Mucosa of stomach (tissue), 1 donor: Measurements from ENCODE around the gene RALGPS1.

Source experiments
- H3K27me3 ChIP-seq: one replicate; pipeline ENCODE4 v1.7.0; 2013; ENCODE audit warnings: mild to moderate bottlenecking, low read length; ENCODE audit not compliant: control insufficient read depth, insufficient read depth
- H3K36me3 ChIP-seq: one replicate; pipeline ENCODE4 v1.7.0; 2013; ENCODE audit warnings: low read length; ENCODE audit not compliant: control insufficient read depth, insufficient read depth
- H3K4me1 ChIP-seq: one replicate; pipeline ENCODE4 v1.7.0; 2013; ENCODE audit warnings: mild to moderate bottlenecking, low read length; ENCODE audit not compliant: control insufficient read depth, insufficient read depth
- H3K4me3 ChIP-seq: one replicate; pipeline ENCODE4 v1.7.0; 2013; ENCODE audit warnings: low read length
- H3K9ac ChIP-seq: one replicate; pipeline ENCODE4 v1.7.0; 2013; ENCODE audit warnings: mild to moderate bottlenecking, low read length, moderate library complexity
- H3K9me3 ChIP-seq: one replicate; pipeline ENCODE4 v1.7.0; 2013; ENCODE audit warnings: mild to moderate bottlenecking, low read length, moderate library complexity; ENCODE audit not compliant: control insufficient read depth
- donor health status: Pancreatic carcinoma.

The RALGPS1 gene

DNA sequence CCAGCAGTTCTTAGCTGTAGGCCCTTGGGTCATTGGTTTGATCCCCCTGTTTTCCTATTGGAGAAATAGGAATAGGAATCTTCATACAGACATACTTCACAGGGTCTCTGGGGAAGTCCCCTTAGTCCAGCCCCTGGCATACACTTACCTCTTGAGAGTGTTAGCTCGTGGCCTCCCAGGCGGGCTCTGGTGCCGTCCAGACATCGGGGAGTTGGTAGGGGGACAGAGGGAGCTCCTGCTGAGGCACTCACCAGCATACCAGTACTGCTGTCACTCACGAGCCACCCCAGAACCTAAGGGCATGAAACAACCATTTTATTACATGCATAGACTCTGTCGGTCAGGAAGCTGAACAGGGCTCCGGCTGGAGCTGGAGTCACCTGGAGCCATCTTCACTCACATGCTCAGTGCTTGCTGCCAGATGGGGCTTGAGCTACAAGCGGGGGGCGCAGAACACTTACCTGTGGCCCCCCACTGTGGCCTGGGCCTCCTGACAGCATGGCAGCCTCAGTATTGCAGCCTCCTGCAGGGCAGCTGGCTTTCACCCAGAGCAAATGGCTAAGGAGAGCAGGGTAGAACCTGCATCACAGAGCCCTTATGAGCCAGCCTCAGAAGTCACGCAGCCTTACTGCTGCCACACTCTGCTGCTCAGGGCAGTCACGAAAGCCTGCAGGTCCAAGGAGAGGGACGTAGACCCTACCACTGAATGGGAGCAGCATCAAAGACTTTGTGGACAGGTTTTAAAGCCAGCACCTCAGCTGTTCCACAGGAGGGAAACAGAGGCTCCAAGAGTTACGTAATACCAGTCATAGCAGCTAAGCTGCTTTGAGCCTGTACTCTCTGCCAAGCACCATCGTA is 266.1 kb downstream of the RALGPS1 start:
- Histone ChIP-seq H3K9ac (no peak overlapping the region), H3K36me3 (no peaks in the 10 kb centered on the region), H3K27me3 (no peaks in the 10 kb centered on the region), H3K9me3 (no peaks in the 10 kb centered on the region), H3K4me1 (peaks cover 9% of the 10 kb centered on the region), H3K4me3 (no peak overlapping the region)

GRCh38 chr9:127181315-127181580 is 266.7 kb downstream of the RALGPS1 start:
- Histone ChIP-seq H3K4me3 (no peak overlapping the region), H3K27me3 (no peaks in the 10 kb centered on the region), H3K36me3 (no peaks in the 10 kb centered on the region), H3K9ac (no peak overlapping the region), H3K9me3 (no peaks in the 10 kb centered on the region), H3K4me1 (peaks cover 9% of the 10 kb centered on the region)

GRCh38 chr9:127181595-127182190 is 267.1 kb downstream of the RALGPS1 start:
- Histone ChIP-seq H3K9me3 (no peaks in the 10 kb centered on the region), H3K4me3 (no peak overlapping the region), H3K27me3 (no peaks in the 10 kb centered on the region), H3K4me1 (peaks cover 13% of the 10 kb centered on the region), H3K9ac (no peak overlapping the region), H3K36me3 (no peaks in the 10 kb centered on the region)

- Histone ChIP-seq H3K4me3 (no peak overlapping the region), H3K27me3 (no peaks in the 10 kb centered on the region), H3K9ac (no peak overlapping the region), H3K4me1 (peaks cover 28% of the 10 kb centered on the region), H3K36me3 (no peaks in the 10 kb centered on the region), H3K9me3 (no peaks in the 10 kb centered on the region)
Measured at GRCh38 chr9:127182901-127183746, 268.5 kb downstream of the RALGPS1 start.

- peaks cover 32% of the 10 kb centered on the region for H3K4me1 ChIP-seq
- no peak overlapping the region for H3K9ac ChIP-seq
- no peak overlapping the region for H3K4me3 ChIP-seq
- no peaks in the 10 kb centered on the region for H3K27me3 ChIP-seq
- H3K36me3 ChIP-seq = no peaks in the 10 kb centered on the region
- no peaks in the 10 kb centered on the region for H3K9me3 ChIP-seq
Measured at GRCh38 chr9:127183814-127184582, 269.4 kb downstream of the RALGPS1 start.

DNA sequence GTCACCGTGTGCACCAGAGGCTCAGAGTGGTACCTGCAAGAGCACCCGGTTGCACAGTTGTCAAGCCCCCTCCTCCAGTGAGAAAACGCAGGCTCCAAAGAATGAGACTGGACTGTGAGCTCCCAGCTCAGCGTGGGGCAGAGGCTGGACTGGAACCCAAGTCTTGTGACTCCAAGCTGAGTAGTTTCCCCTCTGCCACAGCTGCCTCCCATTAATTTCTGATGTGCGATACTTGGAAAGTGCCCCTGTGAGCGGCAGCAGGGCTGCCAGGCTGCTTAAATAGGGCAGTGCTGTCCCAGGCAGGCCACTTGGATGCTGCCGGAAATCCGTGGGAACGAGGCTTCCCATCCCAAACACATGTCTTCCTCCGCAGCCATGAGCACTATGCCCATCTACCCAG is 270.1 kb downstream of the RALGPS1 start:
- Histone ChIP-seq H3K27me3 (no peaks in the 10 kb centered on the region), H3K9me3 (no peaks in the 10 kb centered on the region), H3K9ac (no peak overlapping the region), H3K4me1 (peaks cover 29% of the 10 kb centered on the region), H3K36me3 (no peaks in the 10 kb centered on the region), H3K4me3 (no peak overlapping the region)

GRCh38 chr9:127185181-127185580 is 270.6 kb downstream of the RALGPS1 start:
- Histone ChIP-seq H3K9me3 (no peaks in the 10 kb centered on the region), H3K36me3 (no peaks in the 10 kb centered on the region), H3K4me3 (no peak overlapping the region), H3K9ac (no peak overlapping the region), H3K27me3 (no peaks in the 10 kb centered on the region), H3K4me1 (peaks cover 24% of the 10 kb centered on the region)

DNA sequence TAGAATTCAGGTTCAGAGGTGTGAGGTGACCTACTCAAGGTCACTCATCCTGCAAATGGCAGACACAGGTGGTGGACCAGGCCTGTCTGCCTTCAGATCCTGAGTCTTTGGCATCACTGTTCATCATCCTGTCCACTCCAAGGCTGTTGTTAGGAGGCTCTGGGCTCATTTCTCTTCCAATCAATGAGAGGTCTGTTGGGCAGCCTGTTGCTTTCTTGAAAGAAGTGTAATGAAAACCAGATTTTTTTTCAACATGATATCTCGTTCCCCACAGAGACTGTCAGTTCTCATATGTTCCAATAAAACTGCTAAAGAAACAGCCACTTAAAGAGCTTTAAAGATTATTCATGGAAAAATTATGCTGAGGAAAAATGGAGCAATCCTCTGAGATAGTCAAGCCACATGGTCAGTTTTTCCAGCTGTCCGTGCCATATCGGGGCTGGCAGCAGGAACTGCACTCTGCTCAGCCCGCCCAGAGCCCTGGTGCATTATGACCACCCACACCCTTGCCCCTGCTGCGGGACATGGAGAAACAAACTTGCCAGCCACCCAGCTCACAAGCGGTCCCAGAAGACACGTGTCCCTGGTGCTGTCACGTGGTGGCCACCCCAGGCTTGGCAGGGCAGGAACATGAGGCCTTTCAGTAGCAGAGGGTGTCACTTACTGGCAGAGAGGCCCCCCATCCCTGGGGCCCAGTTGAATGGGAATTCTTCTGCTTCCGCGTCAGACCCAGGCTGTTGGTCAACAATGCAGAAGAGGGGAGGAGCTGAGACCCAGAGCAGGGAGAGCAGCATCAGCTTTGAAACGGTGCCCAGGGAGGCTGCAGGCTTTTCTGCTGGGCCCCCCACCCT is 271.6 kb downstream of the RALGPS1 start:
- no peaks in the 10 kb centered on the region for H3K27me3 ChIP-seq
- H3K36me3 ChIP-seq = no peaks in the 10 kb centered on the region
- peaks cover 23% of the 10 kb centered on the region for H3K4me1 ChIP-seq
- peak overlapping the region; percentile 1 for H3K9ac ChIP-seq
- H3K9me3 ChIP-seq = no peaks in the 10 kb centered on the region
- H3K4me3 ChIP-seq = no peak overlapping the region

- no peaks in the 10 kb centered on the region for H3K36me3 ChIP-seq
- no peaks in the 10 kb centered on the region for H3K9me3 ChIP-seq
- no peaks in the 10 kb centered on the region for H3K27me3 ChIP-seq
- peaks cover 23% of the 10 kb centered on the region for H3K4me1 ChIP-seq
- H3K9ac ChIP-seq = peak overlapping the region; percentile 1
- no peak overlapping the region for H3K4me3 ChIP-seq
Measured at GRCh38 chr9:127186806-127187205, 272.2 kb downstream of the RALGPS1 start.

DNA sequence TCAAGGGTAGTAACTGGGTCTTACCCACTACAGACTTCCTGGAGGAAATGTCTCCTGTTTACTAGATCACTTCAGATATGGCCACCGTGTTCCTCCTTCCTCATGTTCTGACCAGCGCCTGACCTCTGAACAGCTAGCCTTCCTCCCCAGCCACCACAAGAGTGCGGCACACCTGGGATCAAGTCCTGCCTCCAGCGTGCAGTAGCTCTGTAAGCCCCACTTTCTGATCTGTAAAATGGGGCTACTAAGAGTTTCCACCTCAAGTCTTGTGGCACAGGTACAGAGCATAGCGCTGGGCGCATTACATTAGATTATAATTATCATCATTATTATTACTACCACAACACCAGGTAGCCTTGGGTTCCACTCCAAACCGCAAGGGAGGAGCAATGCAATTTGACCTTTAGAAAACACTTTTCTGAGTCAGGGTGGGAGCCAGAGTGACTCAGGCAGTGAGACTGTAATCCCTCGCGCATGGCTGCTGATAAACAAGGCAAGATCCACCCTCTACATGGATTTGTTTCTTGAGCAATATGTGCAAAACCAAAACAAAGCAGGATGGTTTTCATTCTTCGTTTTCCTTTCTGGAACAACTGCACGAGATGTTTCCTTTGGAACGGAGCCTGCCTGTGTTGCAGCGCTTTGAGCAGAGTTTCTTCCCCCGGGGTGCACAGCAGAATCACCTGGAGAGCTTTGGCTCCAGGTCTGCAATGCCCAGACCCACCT is 272.8 kb downstream of the RALGPS1 start:
- no peak overlapping the region for H3K9ac ChIP-seq
- H3K9me3 ChIP-seq = no peaks in the 10 kb centered on the region
- H3K4me1 ChIP-seq = peaks cover 23% of the 10 kb centered on the region
- no peak overlapping the region for H3K4me3 ChIP-seq
- H3K27me3 ChIP-seq = no peaks in the 10 kb centered on the region
- H3K36me3 ChIP-seq = no peaks in the 10 kb centered on the region
